Retinal pigment epithelial cell (primary cell): ENCODE results near the gene PADI2.

ENCODE experiments used
- DNase-seq: peaks from one replicate; pipeline ENCODE4 v3.0.0-alpha.2; 2010; ENCODE audit warnings: low read depth
- H3K4me3 ChIP-seq: 2 replicates; pipeline ENCODE4 v1.5.1; 2011; ENCODE audit warnings: mild to moderate bottlenecking, low read length, control low read depth, moderate library complexity
- TF ChIP-seq, protein P1 (sequence below): conservative IDR thresholded peaks from 2 replicates; pipeline ENCODE4 v1.5.1; 2011; ENCODE audit warnings: low read depth, low read length, control low read depth, inconsistent platforms

Gene PADI2

DNA sequence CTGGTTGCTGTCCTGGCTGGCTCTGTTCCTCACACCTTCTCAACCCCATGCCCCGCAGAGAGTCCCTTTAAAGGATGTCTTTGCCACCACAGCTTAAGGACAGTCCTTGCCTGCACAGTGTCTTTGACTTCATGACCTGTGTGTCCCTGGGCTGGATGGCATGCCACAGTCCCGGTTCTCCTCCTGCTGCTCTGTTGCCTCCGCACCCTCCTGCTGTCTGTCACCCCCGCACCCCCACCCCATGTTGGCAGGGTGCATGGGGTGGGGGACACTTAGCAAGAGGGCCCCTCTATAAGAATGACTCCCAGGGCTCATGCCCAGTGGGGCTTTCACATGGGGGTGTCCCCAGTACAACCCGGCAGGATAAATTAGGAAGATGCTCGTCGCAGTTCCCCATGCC lies 44.1 kb upstream of the PADI2 start:
- TF ChIP-seq, protein P1, sequence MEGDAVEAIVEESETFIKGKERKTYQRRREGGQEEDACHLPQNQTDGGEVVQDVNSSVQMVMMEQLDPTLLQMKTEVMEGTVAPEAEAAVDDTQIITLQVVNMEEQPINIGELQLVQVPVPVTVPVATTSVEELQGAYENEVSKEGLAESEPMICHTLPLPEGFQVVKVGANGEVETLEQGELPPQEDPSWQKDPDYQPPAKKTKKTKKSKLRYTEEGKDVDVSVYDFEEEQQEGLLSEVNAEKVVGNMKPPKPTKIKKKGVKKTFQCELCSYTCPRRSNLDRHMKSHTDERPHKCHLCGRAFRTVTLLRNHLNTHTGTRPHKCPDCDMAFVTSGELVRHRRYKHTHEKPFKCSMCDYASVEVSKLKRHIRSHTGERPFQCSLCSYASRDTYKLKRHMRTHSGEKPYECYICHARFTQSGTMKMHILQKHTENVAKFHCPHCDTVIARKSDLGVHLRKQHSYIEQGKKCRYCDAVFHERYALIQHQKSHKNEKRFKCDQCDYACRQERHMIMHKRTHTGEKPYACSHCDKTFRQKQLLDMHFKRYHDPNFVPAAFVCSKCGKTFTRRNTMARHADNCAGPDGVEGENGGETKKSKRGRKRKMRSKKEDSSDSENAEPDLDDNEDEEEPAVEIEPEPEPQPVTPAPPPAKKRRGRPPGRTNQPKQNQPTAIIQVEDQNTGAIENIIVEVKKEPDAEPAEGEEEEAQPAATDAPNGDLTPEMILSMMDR = no peak
- no peak overlapping the region for H3K4me3 ChIP-seq
- no peak for DNase-seq

GRCh38 chr1:17162941-17163340 lies 43.7 kb upstream of the PADI2 start:
- H3K4me3 ChIP-seq = no peak overlapping the region
- DNase-seq = no peak
- TF ChIP-seq, protein P1 = no peak

- TF ChIP-seq, protein P1 = no peak
These were observed 42.9 kb upstream of the PADI2 start for GRCh38 chr1:17161926-17162800.

GRCh38 chr1:17161137-17161740 lies 42.0 kb upstream of the PADI2 start:
- TF ChIP-seq, protein P1 = no peak
- no peak overlapping the region for H3K4me3 ChIP-seq
- no peak for DNase-seq

More at GRCh38 chr1:17161926-17162800, 42.9 kb upstream of the PADI2 start:
- H3K4me3 ChIP-seq = no peak overlapping the region
- no peak for DNase-seq

DNA sequence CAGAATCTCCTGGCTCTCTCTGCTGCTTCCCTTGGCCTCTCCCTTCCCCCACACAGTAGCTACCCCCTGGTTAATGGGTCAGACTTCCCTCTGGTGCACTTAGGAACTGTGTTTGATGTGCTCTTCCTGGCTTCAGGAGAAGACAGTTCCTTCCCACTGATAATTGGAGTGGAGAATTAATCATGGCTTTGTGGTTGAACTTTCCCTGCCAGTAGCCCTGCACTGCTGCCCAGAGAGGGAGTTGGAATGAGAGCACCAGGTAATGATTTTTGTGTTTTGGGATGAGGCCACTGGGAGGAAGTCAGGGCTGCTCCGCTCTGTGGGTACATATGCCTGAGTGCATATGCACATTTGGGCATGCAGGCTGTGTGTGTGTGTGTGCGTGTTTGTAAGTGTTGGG lies 39.7 kb upstream of the PADI2 start:
- no peak for DNase-seq
- TF ChIP-seq, protein P1 = no peak

GRCh38 chr1:17156108-17156507 lies 36.9 kb upstream of the PADI2 start:
- DNase-seq = no peak
- TF ChIP-seq, protein P1 = no peak
- H3K4me3 ChIP-seq = no peak overlapping the region

More for the DNA sequence above, 39.7 kb upstream of the PADI2 start:
- no peak overlapping the region for H3K4me3 ChIP-seq
